H7 (cell line): ENCODE data around the gene SPO11. TPM values are rescaled to one million over a fixed set of nuclear protein-coding genes. Genes with fewer than 3 reads are reported as not detected.

Experiments used
- DNase-seq: peaks from one replicate; pipeline ENCODE4 v3.0.0; 2012
- H3K27me3 ChIP-seq: 2 replicates; pipeline ENCODE4 v1.6.0; 2011; ENCODE audit warnings: mild to moderate bottlenecking, low read length; ENCODE audit not compliant: control insufficient read depth, insufficient read depth
- H3K36me3 ChIP-seq: replicated peaks from 2 replicates; pipeline ENCODE4 v1.5.1; 2011; ENCODE audit warnings: low read length; ENCODE audit not compliant: control insufficient read depth, insufficient read depth
- H3K4me3 ChIP-seq: 2 replicates; pipeline ENCODE4 v1.5.1; 2011; ENCODE audit warnings: low read depth, mild to moderate bottlenecking, control low read depth, low read length, moderate library complexity; ENCODE audit not compliant: insufficient read depth
- total RNA-seq: library from RNA; depleted of rRNA; stranded (reverse); fragments of >200 nt; shearing (Covaris generic); gene quantifications from 2 replicates; pipeline ENCODE4 v1.2.3, GENCODE V29; 2014

The SPO11 gene
- total RNA-seq, 1 experiment from 2014 or later, result not detected

DNA sequence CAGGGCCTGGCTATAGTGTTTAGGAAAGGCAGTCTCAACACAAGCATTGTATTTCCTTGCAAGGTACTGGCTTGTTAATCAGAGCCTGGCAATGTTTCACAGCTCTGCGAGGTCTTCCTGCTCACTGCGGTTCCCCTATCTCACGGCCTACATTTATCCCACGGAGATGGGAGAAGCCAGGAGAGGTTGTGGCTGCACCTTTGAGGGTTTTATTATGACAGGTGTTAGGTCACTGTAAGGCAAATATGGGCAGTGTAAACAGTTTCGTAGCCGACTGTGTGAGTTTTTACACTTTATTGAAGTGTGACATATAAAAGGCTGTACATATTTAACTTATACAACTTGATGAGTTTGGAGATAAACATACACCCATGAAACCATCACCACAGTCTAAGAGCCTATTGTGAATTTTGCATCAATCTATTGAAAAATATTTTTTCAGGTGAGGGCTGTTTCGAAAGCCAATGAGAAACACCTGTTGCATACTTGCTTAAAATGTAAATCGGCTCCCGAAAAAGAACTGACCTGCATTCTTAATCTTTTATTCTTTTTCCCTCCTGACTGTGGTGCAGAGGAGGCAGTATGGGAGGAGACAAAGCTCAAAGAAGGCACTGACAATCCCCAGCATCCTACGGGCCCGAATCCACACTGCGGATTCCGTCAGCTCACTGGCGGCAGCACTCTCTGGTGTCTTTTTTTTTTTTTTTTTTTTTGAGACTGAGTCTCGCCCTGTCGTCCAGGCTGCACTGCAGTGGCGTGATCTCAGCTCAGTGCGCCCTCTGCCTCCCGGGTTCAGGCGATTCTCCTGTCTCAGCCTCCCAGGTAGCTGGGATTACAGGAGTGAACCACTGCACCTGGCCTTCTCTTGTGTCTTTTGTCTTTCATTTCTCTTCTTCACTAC is 54.1 kb downstream of the SPO11 start:
- no peaks in the 10 kb centered on the region; the same call in 1 of the 2 replicates for H3K36me3 ChIP-seq
- no peak overlapping the region for H3K4me3 ChIP-seq
- no peaks in the 10 kb centered on the region for H3K27me3 ChIP-seq
- peak; percentile 46 for DNase-seq

DNA sequence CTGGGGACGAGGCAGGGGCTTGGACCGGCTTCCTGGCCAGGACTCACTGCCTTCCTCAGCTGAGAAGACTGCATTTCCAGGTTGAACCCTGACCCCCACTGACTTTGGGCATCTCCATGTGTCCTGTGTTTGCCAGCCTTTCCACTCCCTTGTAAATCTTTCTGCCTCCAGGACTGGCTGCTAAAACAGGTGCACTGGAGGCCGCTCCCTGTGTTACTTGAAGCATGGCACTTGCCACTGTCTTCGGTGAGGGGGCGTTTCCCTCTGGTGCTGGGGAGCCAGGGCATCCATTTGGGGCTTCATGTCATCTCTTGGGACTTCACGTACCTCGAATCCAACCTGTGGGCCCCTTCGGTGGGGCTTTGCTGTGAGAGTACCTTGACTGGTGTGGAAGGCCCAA is 54.9 kb downstream of the SPO11 start:
- Histone ChIP-seq H3K36me3 (no peaks in the 10 kb centered on the region), H3K27me3 (no peaks in the 10 kb centered on the region), H3K4me3 (no peak overlapping the region)
- DNase-seq, result peak; percentile 23

DNA sequence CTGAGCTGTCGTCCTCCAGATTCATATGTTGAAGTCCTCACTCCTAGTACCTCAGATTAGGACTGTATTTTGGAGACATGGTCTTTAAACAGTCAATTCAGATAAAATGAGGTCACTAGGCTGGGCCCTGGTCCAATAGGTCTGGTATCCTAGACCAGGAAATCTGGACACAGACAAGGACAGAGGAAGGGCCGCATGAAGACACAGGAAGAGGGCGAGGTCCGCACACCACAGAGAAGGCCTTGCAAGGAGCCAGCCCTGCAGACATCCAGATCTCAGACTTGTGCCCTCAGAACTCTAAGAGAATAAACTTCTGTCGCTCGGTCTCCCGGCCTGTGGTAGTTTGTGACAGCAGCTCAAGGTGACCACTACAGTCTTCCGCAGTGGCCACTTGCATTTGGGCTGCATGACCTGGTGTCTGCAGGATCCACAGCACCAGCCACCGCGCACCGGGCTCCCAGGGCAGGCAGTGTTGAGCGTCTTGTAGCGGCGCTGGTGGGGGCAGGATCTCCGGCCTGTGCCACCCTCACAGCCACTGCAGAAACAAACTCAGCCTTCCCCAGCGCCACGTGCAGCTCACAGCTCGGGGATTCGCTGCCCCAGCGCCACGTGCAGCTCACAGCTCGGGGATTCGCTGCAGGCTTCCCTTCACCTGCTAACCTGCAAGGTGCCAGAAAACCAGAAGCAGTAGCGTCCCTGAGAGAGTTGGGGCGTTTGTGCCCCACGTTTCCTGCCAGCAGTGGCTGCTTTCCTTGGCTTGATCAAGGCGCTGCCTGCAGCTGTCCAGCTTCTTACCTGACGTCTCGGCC is 55.6 kb downstream of the SPO11 start:
- Histone ChIP-seq H3K4me3 (no peak overlapping the region), H3K27me3 (no peaks in the 10 kb centered on the region), H3K36me3 (no peaks in the 10 kb centered on the region)
- peak; percentile 13 for DNase-seq

DNA sequence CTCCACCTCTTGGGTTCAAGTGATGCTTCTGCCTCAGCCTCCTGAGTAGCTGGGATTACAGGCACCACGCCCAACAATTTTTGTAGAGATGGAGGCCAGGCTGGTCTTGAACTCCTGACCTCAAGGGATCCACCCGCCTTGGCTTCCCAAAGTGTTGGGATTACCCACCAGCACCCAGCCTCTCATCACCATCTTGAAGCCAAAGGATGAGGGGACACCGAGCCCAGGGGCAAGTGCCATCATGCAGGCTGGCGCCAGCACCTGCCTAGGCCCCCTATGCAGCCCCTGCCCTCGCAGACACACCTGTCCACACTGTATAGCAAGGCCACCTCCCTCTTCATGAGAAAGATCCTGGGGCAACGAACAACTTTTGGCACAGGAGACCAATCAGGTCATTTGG is 56.3 kb downstream of the SPO11 start:
- DNase-seq, result no peak
- Histone ChIP-seq H3K27me3 (no peaks in the 10 kb centered on the region), H3K4me3 (no peak overlapping the region), H3K36me3 (no peaks in the 10 kb centered on the region)

DNA sequence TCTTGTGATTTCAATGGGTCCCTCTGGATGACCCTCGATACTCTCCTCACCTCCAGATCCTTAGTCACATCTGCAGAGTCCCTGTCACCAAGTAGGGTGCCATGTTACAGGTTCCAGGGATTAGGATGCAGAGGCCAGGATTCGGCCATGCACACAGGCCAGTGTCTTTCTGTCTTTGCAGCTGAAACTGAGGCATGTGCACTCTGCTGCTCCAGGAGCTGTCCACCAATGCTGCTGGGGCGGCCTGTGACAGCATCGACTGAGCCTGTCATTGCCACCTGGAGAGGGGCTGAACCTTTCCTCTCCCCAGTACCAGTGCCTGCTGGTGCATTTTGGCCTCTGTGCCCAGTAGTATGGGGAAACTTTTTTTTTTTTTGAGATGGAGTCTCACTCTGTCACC is 57.2 kb downstream of the SPO11 start:
- Histone ChIP-seq H3K4me3 (no peak overlapping the region), H3K27me3 (no peaks in the 10 kb centered on the region), H3K36me3 (no peaks in the 10 kb centered on the region)
- DNase-seq, result peak; percentile 9

DNA sequence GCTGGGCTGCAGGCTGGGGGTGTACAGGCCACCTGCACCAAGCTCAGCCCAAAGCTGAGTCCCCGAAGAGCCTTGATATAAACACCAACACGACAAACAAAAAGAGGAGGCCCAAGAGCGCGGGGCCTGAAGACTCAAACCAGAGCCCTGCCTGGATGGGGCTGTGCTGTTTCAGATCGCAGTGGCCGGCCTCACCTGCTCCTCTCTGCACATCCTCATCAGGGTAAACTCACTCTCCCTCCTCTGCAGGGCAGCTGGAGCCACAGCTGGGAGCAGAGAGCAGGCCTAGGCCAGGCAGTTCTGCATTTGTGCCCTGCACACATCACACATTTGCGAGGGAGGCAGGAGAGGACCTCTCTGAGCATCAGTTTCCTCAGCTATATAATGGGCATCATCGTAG is 57.9 kb downstream of the SPO11 start:
- Histone ChIP-seq H3K36me3 (no peaks in the 10 kb centered on the region), H3K27me3 (no peaks in the 10 kb centered on the region), H3K4me3 (no peak overlapping the region)
- DNase-seq, result peak; percentile 8

DNA sequence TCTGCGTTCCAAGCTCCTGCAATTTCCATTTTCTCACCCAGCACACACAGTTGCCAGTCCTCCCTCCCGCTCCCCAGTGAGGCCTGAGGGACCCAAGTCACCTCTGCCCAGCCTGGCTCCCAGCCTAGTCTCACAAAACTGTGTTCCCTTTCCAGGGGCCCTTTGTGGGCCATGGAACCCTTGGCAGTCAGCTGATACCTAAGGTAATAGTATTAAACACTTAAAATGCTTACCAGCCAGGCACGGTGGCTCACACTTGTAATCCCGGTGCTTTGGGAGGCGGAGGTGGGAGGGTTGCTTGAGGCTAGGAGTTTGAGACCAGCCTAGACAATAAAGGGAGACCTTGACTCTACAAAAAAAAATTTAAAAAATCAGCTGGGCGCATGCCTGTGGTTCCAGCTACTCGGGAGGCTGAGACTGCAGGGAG is 58.4 kb downstream of the SPO11 start:
- Histone ChIP-seq H3K36me3 (peaks cover 1% of the 10 kb centered on the region; the same call in 1 of the 2 replicates), H3K27me3 (no peaks in the 10 kb centered on the region), H3K4me3 (no peak overlapping the region)
- peak; percentile 8 for DNase-seq

DNA sequence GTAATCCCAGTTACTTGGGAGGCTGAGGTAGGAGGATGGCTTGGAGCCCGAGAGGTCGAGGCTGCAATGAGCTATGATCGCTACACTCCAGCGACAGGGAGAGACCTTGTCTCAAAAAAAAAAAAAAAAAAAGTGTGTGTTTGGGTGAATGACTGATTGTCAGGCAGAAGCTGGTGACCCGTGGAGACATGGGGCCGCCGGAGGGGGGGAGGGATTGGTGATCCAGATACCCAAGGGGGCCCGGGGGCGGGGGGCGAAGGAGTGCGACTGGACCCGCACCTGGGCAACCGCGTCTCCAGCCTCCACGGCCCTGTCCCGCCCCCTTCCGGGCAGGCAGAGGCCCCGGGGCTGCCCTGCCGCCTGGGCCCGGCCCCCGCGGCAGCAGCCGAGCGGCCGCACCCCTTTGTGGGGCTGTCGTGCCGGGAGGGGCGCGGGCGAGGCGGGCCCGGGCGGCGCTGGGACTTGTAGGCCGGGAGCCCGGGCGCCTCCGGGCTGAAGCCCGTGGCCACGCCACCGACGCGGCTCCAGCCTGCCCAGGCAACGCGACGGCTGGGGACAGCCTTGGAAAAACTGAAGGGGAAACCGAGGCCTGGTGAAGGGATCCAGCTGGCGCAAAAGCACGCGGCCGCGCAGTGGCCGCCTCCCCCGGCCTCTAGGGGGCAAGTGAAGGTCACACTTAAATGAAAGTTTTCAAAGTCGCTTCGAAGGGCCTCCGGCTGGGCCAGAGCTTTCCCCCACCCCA is 59.5 kb downstream of the SPO11 start:
- no peaks in the 10 kb centered on the region for H3K27me3 ChIP-seq
- H3K36me3 ChIP-seq, result peaks cover 9% of the 10 kb centered on the region
- peak overlapping the region; percentile 47 for H3K4me3 ChIP-seq
- peak; percentile 95 for DNase-seq

DNA sequence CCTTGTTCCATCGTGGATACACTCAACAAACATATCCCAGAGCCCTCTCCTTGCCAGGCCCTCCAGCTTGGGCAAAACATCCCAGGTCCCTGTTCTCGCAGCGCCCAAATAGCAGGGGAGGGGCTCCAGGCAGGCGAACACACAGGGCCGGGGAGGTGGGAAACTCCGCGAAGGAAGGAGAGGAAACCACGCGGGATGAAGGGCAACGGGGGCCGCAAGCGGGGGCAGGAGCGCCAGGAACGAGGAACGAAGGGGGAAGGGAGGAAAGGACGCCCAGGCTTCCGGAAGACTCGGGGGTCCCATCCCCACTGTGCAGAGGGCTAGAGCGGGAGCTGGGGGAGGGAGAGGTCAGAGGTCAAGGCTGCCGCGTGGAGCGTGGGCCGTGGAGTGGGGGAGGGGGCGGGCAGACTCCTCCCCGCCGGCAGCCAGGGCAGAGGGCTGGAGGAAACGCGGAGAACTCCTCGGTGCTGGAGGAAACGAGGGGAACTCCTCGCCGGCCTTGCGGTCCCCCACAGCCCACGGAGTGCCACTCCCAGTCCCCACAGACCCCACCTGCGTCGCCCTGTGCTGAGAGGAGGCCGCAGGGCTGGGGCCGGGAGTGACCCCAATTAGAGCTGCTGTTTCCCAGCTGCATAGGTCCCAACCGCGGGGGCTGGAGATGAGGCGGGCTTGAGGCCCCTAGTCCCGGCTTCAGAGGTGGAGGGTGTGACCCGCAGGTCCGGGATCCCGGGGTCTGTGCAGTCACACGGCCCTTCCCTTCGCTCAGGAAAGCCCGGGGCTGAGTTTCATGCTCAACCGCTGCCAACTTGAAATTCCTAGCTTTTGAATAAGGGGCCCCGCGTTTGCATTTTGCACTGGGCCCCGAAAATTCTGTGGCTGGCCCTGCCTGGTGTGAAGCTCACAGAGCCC is 60.3 kb downstream of the SPO11 start:
- peak; percentile 85 for DNase-seq
- peaks cover 9% of the 10 kb centered on the region for H3K36me3 ChIP-seq
- no peaks in the 10 kb centered on the region for H3K27me3 ChIP-seq
- peak overlapping the region; percentile 47 for H3K4me3 ChIP-seq

DNA sequence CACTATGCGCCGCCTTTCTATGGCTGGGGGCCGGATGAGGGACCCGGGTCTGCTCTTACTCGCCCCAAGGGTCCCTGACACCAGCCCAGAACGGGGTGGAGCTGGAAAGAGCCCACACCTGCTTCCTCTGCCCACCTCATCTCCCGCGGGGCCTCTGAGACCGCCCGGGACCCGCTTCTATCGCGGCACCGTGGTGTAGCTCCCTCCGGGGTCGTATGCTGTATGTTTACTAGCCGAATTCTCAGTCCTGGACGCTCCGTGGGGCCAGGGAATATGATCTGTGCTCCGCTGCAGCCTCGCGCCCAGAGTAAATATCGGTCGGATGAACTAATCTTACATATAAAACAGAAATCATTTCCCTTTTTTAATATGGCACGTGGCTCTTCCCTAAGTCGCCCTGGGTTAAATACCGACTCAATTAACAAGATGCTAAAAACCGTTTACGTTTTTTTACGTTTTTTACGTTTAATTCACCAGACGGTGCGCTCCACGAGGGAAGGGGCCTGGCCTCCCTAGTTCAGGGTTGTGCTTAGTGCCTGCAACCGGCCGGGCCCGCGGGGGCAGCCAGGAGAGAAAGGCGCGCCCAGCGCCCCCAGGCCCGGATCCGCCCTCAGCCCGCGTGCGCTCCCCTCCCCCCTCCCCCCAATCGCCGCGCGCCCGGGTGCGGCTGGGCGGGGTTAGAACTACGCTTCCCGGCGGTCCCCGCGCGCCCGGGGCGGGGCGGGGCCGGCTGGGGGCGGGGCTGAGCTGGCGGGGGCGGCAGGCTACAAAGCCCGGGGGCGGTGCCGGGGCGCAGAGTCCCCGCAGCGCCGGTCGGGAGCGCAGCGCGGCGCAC is 61.2 kb downstream of the SPO11 start, which contains the start of gene RBM38:
RBM38 (plus strand) TSS at position 793 of the 835 bp plus-strand sequence. CDS start 186 bp downstream, outside the sequence.
- Histone ChIP-seq H3K36me3 (peaks cover 9% of the 10 kb centered on the region), H3K27me3 (no peaks in the 10 kb centered on the region), H3K4me3 (peak within 1 kb of the TSS; percentile 84)
- DNase-seq, result peak; percentile 99

DNA sequence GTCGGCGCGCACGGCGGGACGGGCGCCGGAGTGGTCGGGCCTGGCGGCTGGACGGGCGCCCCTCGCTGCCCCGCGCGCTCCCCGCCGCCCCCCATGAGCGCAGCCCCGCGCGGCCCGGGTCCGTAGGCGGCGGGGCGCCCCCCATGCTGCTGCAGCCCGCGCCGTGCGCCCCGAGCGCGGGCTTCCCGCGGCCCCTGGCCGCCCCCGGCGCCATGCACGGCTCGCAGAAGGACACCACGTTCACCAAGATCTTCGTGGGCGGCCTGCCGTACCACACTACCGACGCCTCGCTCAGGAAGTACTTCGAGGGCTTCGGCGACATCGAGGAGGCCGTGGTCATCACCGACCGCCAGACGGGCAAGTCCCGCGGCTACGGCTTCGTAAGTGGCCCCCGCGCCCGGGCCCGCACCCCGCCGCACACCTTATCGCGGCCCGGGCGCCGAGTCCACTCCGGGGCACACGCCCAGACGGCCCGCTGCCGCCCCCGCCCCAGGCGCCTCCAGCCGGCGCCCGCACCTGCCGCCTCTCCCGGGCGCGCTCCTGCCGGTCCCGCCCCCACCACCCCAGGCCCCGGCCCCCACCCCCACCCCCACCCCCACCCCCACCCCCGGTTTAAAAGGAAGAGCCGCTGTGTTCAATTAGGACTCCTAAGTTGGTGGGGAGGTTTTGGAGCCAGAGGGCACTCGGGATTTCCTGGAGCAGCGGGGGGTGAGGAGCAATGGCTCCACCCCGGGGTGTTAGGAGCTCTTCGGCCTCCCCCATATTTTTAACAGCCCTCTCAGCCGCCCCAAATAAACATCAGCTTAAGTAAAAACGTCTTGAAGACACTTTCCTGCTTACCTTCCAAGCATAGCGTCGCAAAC is 62.1 kb downstream of the SPO11 start:
- Histone ChIP-seq H3K36me3 (peaks cover 13% of the 10 kb centered on the region), H3K4me3 (peak overlapping the region; percentile 84), H3K27me3 (no peaks in the 10 kb centered on the region)
- peak; percentile 85 for DNase-seq
